Measurements from ENCODE around the gene EFNA3. TPM values are rescaled to one million over a fixed set of nuclear protein-coding genes. Genes with fewer than 3 reads are reported as not detected.

The EFNA3 gene
- total and polyA plus RNA-seq, 8 donors, result 1.1 to 4.8 (median 3.6) TPM

- DNase-seq, result no peak
- Histone ChIP-seq H3K27me3 (peaks cover 0 to 9% of the 10 kb centered on the region in 2 donors), H3K9me3 (no peaks in the 10 kb centered on the region), H3K36me3 (peaks cover 0 to 36% of the 10 kb centered on the region in 2 donors), H3K27ac (peak overlapping the region; percentile 95 to 98), H3K4me3 (peak overlapping the region in 1 of 2 donors; percentile 69), H3K4me1 (peaks cover 25 to 68% of the 10 kb centered on the region in 2 donors)
- TF ChIP-seq CTCF (IDR thresholded peaks at IDR 0.05), result no peak
- intact Hi-C loops (cut with DNase I), result no loop called here
- ATAC-seq, result no peak
Observed at GRCh38 chr1:155134322-155134721, 55.7 kb downstream of the EFNA3 start.

- Histone ChIP-seq H3K4me1 (peaks cover 29 to 73% of the 10 kb centered on the region in 2 donors), H3K27ac (peak overlapping the region; percentile 95 to 98), H3K36me3 (peaks cover 0 to 36% of the 10 kb centered on the region in 2 donors), H3K9me3 (no peaks in the 10 kb centered on the region), H3K27me3 (peaks cover 0 to 3% of the 10 kb centered on the region in 2 donors), H3K4me3 (peak overlapping the region; percentile 52 to 69)
- DNase-seq (peak; percentile 49 to 94 (median 84)), ATAC-seq (peak; percentile 78)
- no peak for TF ChIP-seq CTCF (IDR thresholded peaks at IDR 0.05)
- intact Hi-C loops (cut with DNase I), result no loop called here
Observed at GRCh38 chr1:155134880-155135414, 56.3 kb downstream of the EFNA3 start.

- Histone ChIP-seq H3K4me1 (peaks cover 29 to 75% of the 10 kb centered on the region in 2 donors), H3K36me3 (peaks cover 0 to 36% of the 10 kb centered on the region in 2 donors), H3K4me3 (peak within 1 kb of the TSS; percentile 52 to 69), H3K27me3 (no peaks in the 10 kb centered on the region), H3K27ac (peak within 1 kb of the TSS; percentile 95 to 98), H3K9me3 (no peaks in the 10 kb centered on the region)
- peak; percentile 95 to 99 (median 96) for DNase-seq
- peak; percentile 89 for ATAC-seq
- intact Hi-C loops (cut with DNase I), result no loop called here
- TF ChIP-seq CTCF (IDR thresholded peaks at IDR 0.05), result peak; percentile 29 to 72
Observed at GRCh38 chr1:155135415-155136028, 56.9 kb downstream of the EFNA3 start, which contains the start of gene SLC50A1. SLC50A1 (plus strand) TSS chr1:155135852; CDS start chr1:155135912, 60 bp downstream.

GRCh38 chr1:155136748-155137147, 58.1 kb downstream of the EFNA3 start:
- peak overlapping the region; percentile 95 to 98 for H3K27ac ChIP-seq
- ATAC-seq (no peak), DNase-seq (no peak)
- TF ChIP-seq CTCF (IDR thresholded peaks at IDR 0.05), result no peak
- peaks cover 29 to 73% of the 10 kb centered on the region in 2 donors for H3K4me1 ChIP-seq
- H3K9me3 ChIP-seq, result no peaks in the 10 kb centered on the region
- intact Hi-C loops (cut with DNase I), result no loop called here
- peak overlapping the region; percentile 52 to 69 for H3K4me3 ChIP-seq
- H3K27me3 ChIP-seq, result no peaks in the 10 kb centered on the region
- H3K36me3 ChIP-seq, result peaks cover 0 to 29% of the 10 kb centered on the region in 2 donors

Other genes starting within 250 kb of the EFNA3 start
- gene KCNN3, start 208.6 kb upstream of the EFNA3 start, total RNA-seq, result 1 to 10 TPM; 1.9 to 2.2 TPM
- gene KCNN3, start 208.6 kb upstream of the EFNA3 start, polyA plus RNA-seq (ENCODE audit: insufficient read length in 6 of 6), result 1 to 10 TPM; 2.0 to 3.1 (median 2.3) TPM
- 10 to 100 TPM; 39.6 to 44.3 TPM for gene PMVK, start 142.1 kb upstream of the EFNA3 start, total RNA-seq
- gene PMVK, start 142.1 kb upstream of the EFNA3 start, polyA plus RNA-seq (ENCODE audit: insufficient read length in 6 of 6), result 10 to 100 TPM; 31.7 to 39.2 (median 33.8) TPM
- 10 to 100 TPM; 32.6 to 83.5 TPM for gene PBXIP1, start 122.7 kb upstream of the EFNA3 start, total RNA-seq
- 10 to 100 TPM; 72.8 to 84.4 (median 79.1) TPM for gene PBXIP1, start 122.7 kb upstream of the EFNA3 start, polyA plus RNA-seq (ENCODE audit: insufficient read length in 6 of 6)
- 10 to 100 TPM; 26.6 to 30.9 TPM for gene PYGO2, start 117.1 kb upstream of the EFNA3 start, total RNA-seq
- 10 to 100 TPM; 35.8 to 42.9 (median 39.5) TPM for gene PYGO2, start 117.1 kb upstream of the EFNA3 start, polyA plus RNA-seq (ENCODE audit: insufficient read length in 6 of 6)
- 100 to 1,000 TPM; 134 to 144 TPM for gene SHC1, start 108.1 kb upstream of the EFNA3 start, total RNA-seq
- 100 to 1,000 TPM; 120 to 148 (median 127) TPM for gene SHC1, start 108.1 kb upstream of the EFNA3 start, polyA plus RNA-seq (ENCODE audit: insufficient read length in 6 of 6)
- 10 to 100 TPM; 29.7 to 40.8 TPM for gene CKS1B, start 104.2 kb upstream of the EFNA3 start, total RNA-seq
- gene CKS1B, start 104.2 kb upstream of the EFNA3 start, polyA plus RNA-seq (ENCODE audit: insufficient read length in 6 of 6), result 100 to 1,000 TPM in 3 of 6 donors, 10 to 100 TPM in 3; 86.0 to 141 (median 100) TPM
- 10 to 100 TPM; 26.4 to 39.9 TPM for gene FLAD1, start 95.5 kb upstream of the EFNA3 start, total RNA-seq
- 10 to 100 TPM; 26.6 to 38.8 (median 30.2) TPM for gene FLAD1, start 95.5 kb upstream of the EFNA3 start, polyA plus RNA-seq (ENCODE audit: insufficient read length in 6 of 6)
- under 1 TPM in 1 of 2 donors, not detected in 1; 0.52 TPM for gene LENEP, start 85.3 kb upstream of the EFNA3 start, total RNA-seq
- gene LENEP, start 85.3 kb upstream of the EFNA3 start, polyA plus RNA-seq (ENCODE audit: insufficient read length in 6 of 6), result 1 to 10 TPM in 3 of 6 donors, under 1 TPM in 3; 0.64 to 1.8 (median 0.92) TPM
- 100 to 1,000 TPM in 1 of 2 donors, 10 to 100 TPM in 1; 60.5 to 104 TPM for gene ZBTB7B, start 76.0 kb upstream of the EFNA3 start, total RNA-seq
- 10 to 100 TPM; 14.4 to 21.7 (median 17.0) TPM for gene ZBTB7B, start 76.0 kb upstream of the EFNA3 start, polyA plus RNA-seq (ENCODE audit: insufficient read length in 6 of 6)
- gene DCST2, start 45.1 kb upstream of the EFNA3 start, total RNA-seq, result 1 to 10 TPM in 1 of 2 donors, under 1 TPM in 1; 0.60 to 1.3 TPM
- 1 to 10 TPM; 1.9 to 2.5 (median 2.2) TPM for gene DCST2, start 45.1 kb upstream of the EFNA3 start, polyA plus RNA-seq (ENCODE audit: insufficient read length in 6 of 6)
- gene DCST1, start 45.0 kb upstream of the EFNA3 start, total RNA-seq, result not detected
- under 1 TPM; 0.57 to 0.87 (median 0.79) TPM for gene DCST1, start 45.0 kb upstream of the EFNA3 start, polyA plus RNA-seq (ENCODE audit: insufficient read length in 6 of 6)
- gene ADAM15, start 27.5 kb upstream of the EFNA3 start, total RNA-seq, result 100 to 1,000 TPM; 116 to 172 TPM
- gene ADAM15, start 27.5 kb upstream of the EFNA3 start, polyA plus RNA-seq (ENCODE audit: insufficient read length in 6 of 6), result 100 to 1,000 TPM in 1 of 6 donors, 10 to 100 TPM in 5; 54.4 to 105 (median 74.6) TPM
- gene EFNA4, start 15.1 kb upstream of the EFNA3 start, total RNA-seq, result 10 to 100 TPM in 1 of 2 donors, 1 to 10 TPM in 1; 8.6 to 11.2 TPM
- 10 to 100 TPM; 19.1 to 23.1 (median 22.6) TPM for gene EFNA4, start 15.1 kb upstream of the EFNA3 start, polyA plus RNA-seq (ENCODE audit: insufficient read length in 6 of 6)
- gene EFNA1, start 49.0 kb downstream of the EFNA3 start, total RNA-seq, result 100 to 1,000 TPM in 1 of 2 donors, 10 to 100 TPM in 1; 63.7 to 148 TPM
- 100 to 1,000 TPM in 3 of 6 donors, 10 to 100 TPM in 3; 83.5 to 105 (median 98.4) TPM for gene EFNA1, start 49.0 kb downstream of the EFNA3 start, polyA plus RNA-seq (ENCODE audit: insufficient read length in 6 of 6)
- 10 to 100 TPM; 46.6 to 64.6 TPM for gene SLC50A1, start 57.0 kb downstream of the EFNA3 start, total RNA-seq
- 10 to 100 TPM; 31.9 to 41.6 (median 34.5) TPM for gene SLC50A1, start 57.0 kb downstream of the EFNA3 start, polyA plus RNA-seq (ENCODE audit: insufficient read length in 6 of 6)
- 10 to 100 TPM; 63.1 to 91.0 TPM for gene DPM3, start 61.7 kb downstream of the EFNA3 start, total RNA-seq
- 10 to 100 TPM; 19.6 to 30.7 (median 27.3) TPM for gene DPM3, start 61.7 kb downstream of the EFNA3 start, polyA plus RNA-seq (ENCODE audit: insufficient read length in 6 of 6)
- 100 to 1,000 TPM; 176 to 184 TPM for gene KRTCAP2, start 94.5 kb downstream of the EFNA3 start, total RNA-seq
- 100 to 1,000 TPM in 4 of 6 donors, 10 to 100 TPM in 2; 93.9 to 116 (median 110) TPM for gene KRTCAP2, start 94.5 kb downstream of the EFNA3 start, polyA plus RNA-seq (ENCODE audit: insufficient read length in 6 of 6)
- gene TRIM46, start 95.0 kb downstream of the EFNA3 start, total RNA-seq, result under 1 TPM; 0.45 to 0.73 TPM
- gene TRIM46, start 95.0 kb downstream of the EFNA3 start, polyA plus RNA-seq (ENCODE audit: insufficient read length in 6 of 6), result 1 to 10 TPM; 3.6 to 6.2 (median 4.6) TPM
- gene THBS3, start 129.1 kb downstream of the EFNA3 start, total RNA-seq, result 10 to 100 TPM; 30.6 to 41.8 TPM
- 10 to 100 TPM; 33.1 to 51.0 (median 44.6) TPM for gene THBS3, start 129.1 kb downstream of the EFNA3 start, polyA plus RNA-seq (ENCODE audit: insufficient read length in 6 of 6)
- gene MTX1, start 129.9 kb downstream of the EFNA3 start, total RNA-seq, result 10 to 100 TPM; 30.2 to 45.5 TPM
- 10 to 100 TPM; 28.6 to 36.5 (median 31.1) TPM for gene MTX1, start 129.9 kb downstream of the EFNA3 start, polyA plus RNA-seq (ENCODE audit: insufficient read length in 6 of 6)
- gene ENTREP3, start 176.6 kb downstream of the EFNA3 start, total RNA-seq, result 10 to 100 TPM; 23.2 to 33.5 TPM
- 10 to 100 TPM; 17.1 to 24.4 (median 20.1) TPM for gene ENTREP3, start 176.6 kb downstream of the EFNA3 start, polyA plus RNA-seq (ENCODE audit: insufficient read length in 6 of 6)
- gene SCAMP3, start 183.5 kb downstream of the EFNA3 start, total RNA-seq, result 10 to 100 TPM; 63.1 to 85.3 TPM
- 10 to 100 TPM; 45.8 to 62.2 (median 53.1) TPM for gene SCAMP3, start 183.5 kb downstream of the EFNA3 start, polyA plus RNA-seq (ENCODE audit: insufficient read length in 6 of 6)
- gene CLK2, start 194.7 kb downstream of the EFNA3 start, total RNA-seq, result 10 to 100 TPM; 45.4 to 55.2 TPM
- 10 to 100 TPM; 70.0 to 94.8 (median 78.8) TPM for gene CLK2, start 194.7 kb downstream of the EFNA3 start, polyA plus RNA-seq (ENCODE audit: insufficient read length in 6 of 6)
- gene HCN3, start 198.6 kb downstream of the EFNA3 start, total RNA-seq, result 1 to 10 TPM; 2.4 to 3.8 TPM
- 10 to 100 TPM in 2 of 6 donors, 1 to 10 TPM in 4; 8.1 to 11.7 (median 8.6) TPM for gene HCN3, start 198.6 kb downstream of the EFNA3 start, polyA plus RNA-seq (ENCODE audit: insufficient read length in 6 of 6)
- not detected for gene PKLR, start 222.6 kb downstream of the EFNA3 start, total RNA-seq
- gene PKLR, start 222.6 kb downstream of the EFNA3 start, polyA plus RNA-seq (ENCODE audit: insufficient read length in 6 of 6), result under 1 TPM in 4 of 6 donors, not detected in 2; 0.07 to 0.21 (median 0.14) TPM
- gene FDPS, start 230.0 kb downstream of the EFNA3 start, total RNA-seq, result 100 to 1,000 TPM; 206 to 411 TPM
- gene FDPS, start 230.0 kb downstream of the EFNA3 start, polyA plus RNA-seq (ENCODE audit: insufficient read length in 6 of 6), result 100 to 1,000 TPM; 166 to 213 (median 184) TPM
- 10 to 100 TPM; 36.2 to 42.8 TPM for gene RUSC1, start 242.1 kb downstream of the EFNA3 start, total RNA-seq
- 10 to 100 TPM; 32.7 to 43.3 (median 36.7) TPM for gene RUSC1, start 242.1 kb downstream of the EFNA3 start, polyA plus RNA-seq (ENCODE audit: insufficient read length in 6 of 6)